Measurements from ENCODE around the gene CARD11.

DNA sequence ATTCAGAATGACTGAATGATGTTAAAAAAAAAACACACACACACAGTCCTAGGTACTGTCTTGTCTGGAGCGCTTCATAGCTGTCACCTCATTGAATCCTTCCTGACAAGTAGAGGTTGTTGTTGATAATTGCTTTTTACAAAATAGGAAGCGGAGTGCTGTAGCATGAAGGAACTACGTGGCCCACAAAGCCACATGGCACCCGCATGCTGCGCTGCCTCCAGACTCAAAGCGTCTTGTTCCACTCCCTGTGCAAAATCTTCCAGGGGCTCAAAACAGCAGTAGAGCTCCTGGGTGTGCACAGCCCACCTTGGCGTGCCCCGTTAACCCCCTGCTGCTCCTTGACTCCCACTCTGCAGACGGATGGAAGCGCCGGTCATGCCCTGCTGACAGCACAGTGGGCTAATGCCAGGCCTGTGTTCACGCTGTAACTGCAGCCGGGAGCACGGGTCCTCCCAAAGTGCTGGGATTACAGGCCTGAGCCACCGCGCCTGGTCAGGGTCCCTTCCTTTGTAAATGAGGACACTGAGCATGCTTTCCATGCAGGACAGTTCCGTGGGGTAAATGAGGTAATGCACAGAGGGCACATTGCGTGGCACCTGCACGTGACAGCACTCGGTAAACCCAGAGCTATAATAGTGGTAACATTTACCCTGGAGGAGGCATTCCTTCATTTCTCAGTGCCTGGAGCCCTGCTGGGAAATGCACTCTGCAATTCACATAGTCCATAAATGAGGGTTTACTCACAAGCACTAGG lies 108.5 kb downstream of the CARD11 start:
- no peak for TF ChIP-seq POLR2A (IDR thresholded peaks at IDR 0.05)
- TF ChIP-seq, protein P1, sequence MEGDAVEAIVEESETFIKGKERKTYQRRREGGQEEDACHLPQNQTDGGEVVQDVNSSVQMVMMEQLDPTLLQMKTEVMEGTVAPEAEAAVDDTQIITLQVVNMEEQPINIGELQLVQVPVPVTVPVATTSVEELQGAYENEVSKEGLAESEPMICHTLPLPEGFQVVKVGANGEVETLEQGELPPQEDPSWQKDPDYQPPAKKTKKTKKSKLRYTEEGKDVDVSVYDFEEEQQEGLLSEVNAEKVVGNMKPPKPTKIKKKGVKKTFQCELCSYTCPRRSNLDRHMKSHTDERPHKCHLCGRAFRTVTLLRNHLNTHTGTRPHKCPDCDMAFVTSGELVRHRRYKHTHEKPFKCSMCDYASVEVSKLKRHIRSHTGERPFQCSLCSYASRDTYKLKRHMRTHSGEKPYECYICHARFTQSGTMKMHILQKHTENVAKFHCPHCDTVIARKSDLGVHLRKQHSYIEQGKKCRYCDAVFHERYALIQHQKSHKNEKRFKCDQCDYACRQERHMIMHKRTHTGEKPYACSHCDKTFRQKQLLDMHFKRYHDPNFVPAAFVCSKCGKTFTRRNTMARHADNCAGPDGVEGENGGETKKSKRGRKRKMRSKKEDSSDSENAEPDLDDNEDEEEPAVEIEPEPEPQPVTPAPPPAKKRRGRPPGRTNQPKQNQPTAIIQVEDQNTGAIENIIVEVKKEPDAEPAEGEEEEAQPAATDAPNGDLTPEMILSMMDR (IDR thresholded peaks at IDR 0.05), result no peak
